Measurements from ENCODE around the gene INTS11. TPM values are rescaled to one million over a fixed set of nuclear protein-coding genes. Genes with fewer than 3 reads are reported as not detected.

INTS11 gene
- 47.7 to 61.4 TPM (median 58.1 TPM) in 5 replicates for total RNA-seq (2022; extraction: Qiagen RNA extraction; ENCODE audit: low read depth)

GRCh38 chr1:1324524-1325287, at the start of gene INTS11, which contains the start of gene CPTP:
INTS11 (minus strand) TSS chr1:1324660; CDS start chr1:1324608, 52 bp downstream.
CPTP (plus strand) TSS chr1:1324802; CDS start chr1:1326911, 2,109 bp downstream.

GRCh38 chr1:1358433-1359271, 34.2 kb upstream of the INTS11 start, which contains the start of gene MXRA8:
MXRA8 (minus strand) TSS chr1:1358555; CDS start chr1:1358504, 51 bp downstream.

GRCh38 chr1:1349256-1350012, 25.0 kb upstream of the INTS11 start, which contains the start of gene DVL1:
DVL1 (minus strand) TSS chr1:1349418; CDS start chr1:1349065, 353 bp downstream.

GRCh38 chr1:1331068-1331965, 6.9 kb upstream of the INTS11 start, which contains the start of gene TAS1R3:
TAS1R3 (plus strand) TSS chr1:1331280; CDS start chr1:1331346, 66 bp downstream.

GRCh38 chr1:1307923-1308755, 16.3 kb downstream of the INTS11 start, which contains the start of the genes ACAP3 and PUSL1:
ACAP3 (minus strand) TSS chr1:1307930; CDS start chr1:1307815, 115 bp downstream.
PUSL1 (plus strand) TSS chr1:1308597; CDS start chr1:1308644, 47 bp downstream.

GRCh38 chr1:1273512-1274298, 50.8 kb downstream of the INTS11 start, which contains the start of gene UBE2J2:
UBE2J2 (minus strand) TSS chr1:1273854; CDS start chr1:1267992, 5,862 bp downstream.

Other genes starting within 250 kb of the INTS11 start
- gene C1orf159, start 208.6 kb downstream of the INTS11 start, total RNA-seq (2022; extraction: Qiagen RNA extraction; ENCODE audit: low read depth) = 8.5 to 15.1 TPM (median 13.8 TPM) in 5 replicates
- gene TTLL10, start 150.8 kb downstream of the INTS11 start, total RNA-seq (2022; extraction: Qiagen RNA extraction; ENCODE audit: low read depth) = not detected in 5 replicates
- gene TNFRSF18, start 118.1 kb downstream of the INTS11 start, total RNA-seq (2022; extraction: Qiagen RNA extraction; ENCODE audit: low read depth) = not detected in 5 replicates
- 0.22 TPM in 1 of 5 replicates, not detected in the others for gene TNFRSF4, start 110.5 kb downstream of the INTS11 start, total RNA-seq (2022; extraction: Qiagen RNA extraction; ENCODE audit: low read depth)
- 105 to 136 TPM (median 127 TPM) in 5 replicates for gene SDF4, start 92.7 kb downstream of the INTS11 start, total RNA-seq (2022; extraction: Qiagen RNA extraction; ENCODE audit: low read depth)
- 11.0 to 22.5 TPM (median 21.8 TPM) in 5 replicates for gene B3GALT6, start 92.4 kb downstream of the INTS11 start, total RNA-seq (2022; extraction: Qiagen RNA extraction; ENCODE audit: low read depth)
- 0.59 to 1.7 TPM (median 1.1 TPM) in 5 replicates for gene C1QTNF12, start 77.9 kb downstream of the INTS11 start, total RNA-seq (2022; extraction: Qiagen RNA extraction; ENCODE audit: low read depth)
- 35.9 to 51.0 TPM (median 48.6 TPM) in 5 replicates for gene UBE2J2, start 50.8 kb downstream of the INTS11 start, total RNA-seq (2022; extraction: Qiagen RNA extraction; ENCODE audit: low read depth)
- gene SCNN1D, start 44.2 kb downstream of the INTS11 start, total RNA-seq (2022; extraction: Qiagen RNA extraction; ENCODE audit: low read depth) = 0.68 to 1.3 TPM (median 1.2 TPM) in 5 replicates
- gene ACAP3, start 16.7 kb downstream of the INTS11 start, total RNA-seq (2022; extraction: Qiagen RNA extraction; ENCODE audit: low read depth) = 8.1 to 17.8 TPM (median 13.7 TPM) in 5 replicates
- 16.5 to 29.3 TPM (median 22.8 TPM) in 5 replicates for gene PUSL1, start 16.1 kb downstream of the INTS11 start, total RNA-seq (2022; extraction: Qiagen RNA extraction; ENCODE audit: low read depth)
- gene CPTP, start 142 bp upstream of the INTS11 start, total RNA-seq (2022; extraction: Qiagen RNA extraction; ENCODE audit: low read depth) = 13.1 to 20.9 TPM (median 18.3 TPM) in 5 replicates
- gene TAS1R3, start 6.6 kb upstream of the INTS11 start, total RNA-seq (2022; extraction: Qiagen RNA extraction; ENCODE audit: low read depth) = 0.08 to 0.14 TPM (median 0.12 TPM) in 5 replicates
- gene DVL1, start 24.8 kb upstream of the INTS11 start, total RNA-seq (2022; extraction: Qiagen RNA extraction; ENCODE audit: low read depth) = 44.0 to 77.6 TPM (median 71.9 TPM) in 5 replicates
- 0.16 to 1.0 TPM (median 0.27 TPM) in 4 of 5 replicates, not detected in the other for gene MXRA8, start 33.9 kb upstream of the INTS11 start, total RNA-seq (2022; extraction: Qiagen RNA extraction; ENCODE audit: low read depth)
- gene AURKAIP1, start 50.5 kb upstream of the INTS11 start, total RNA-seq (2022; extraction: Qiagen RNA extraction; ENCODE audit: low read depth) = 99.9 to 181 TPM (median 176 TPM) in 5 replicates
- 36.2 to 57.5 TPM (median 50.3 TPM) in 5 replicates for gene CCNL2, start 74.7 kb upstream of the INTS11 start, total RNA-seq (2022; extraction: Qiagen RNA extraction; ENCODE audit: low read depth)
- 127 to 156 TPM (median 138 TPM) in 5 replicates for gene MRPL20, start 82.6 kb upstream of the INTS11 start, total RNA-seq (2022; extraction: Qiagen RNA extraction; ENCODE audit: low read depth)
- not detected in 5 replicates for gene ANKRD65, start 96.6 kb upstream of the INTS11 start, total RNA-seq (2022; extraction: Qiagen RNA extraction; ENCODE audit: low read depth)
- gene VWA1, start 111.0 kb upstream of the INTS11 start, total RNA-seq (2022; extraction: Qiagen RNA extraction; ENCODE audit: low read depth) = 4.8 to 16.5 TPM (median 14.4 TPM) in 5 replicates
- not detected in 5 replicates for gene ATAD3C, start 125.0 kb upstream of the INTS11 start, total RNA-seq (2022; extraction: Qiagen RNA extraction; ENCODE audit: low read depth)
- 1.6 to 3.3 TPM (median 3.2 TPM) in 5 replicates for gene ATAD3B, start 147.1 kb upstream of the INTS11 start, total RNA-seq (2022; extraction: Qiagen RNA extraction; ENCODE audit: low read depth)
- gene ATAD3A, start 187.5 kb upstream of the INTS11 start, total RNA-seq (2022; extraction: Qiagen RNA extraction; ENCODE audit: low read depth) = 28.2 to 40.1 TPM (median 37.3 TPM) in 5 replicates
- gene TMEM240, start 216.0 kb upstream of the INTS11 start, total RNA-seq (2022; extraction: Qiagen RNA extraction; ENCODE audit: low read depth) = 0.22 to 0.52 TPM (median 0.36 TPM) in 5 replicates

Data from A549 treated with RU486 at 1 μM for 4 hours (cell line).